GM12878 (cell line): ENCODE measurements around the gene FRMD3.

Experiments
- BRCA1 ChIP-seq: IDR thresholded peaks from 2 replicates; pipeline ENCODE4 v1.6.1; 2011; ENCODE audit warnings: low read depth, low read length, improper control_type of control experiment
- CEBPB ChIP-seq, 2 experiments: fragments of 150-350 bp in 1 of 2; IDR thresholded peaks; 2 replicates each; pipeline ENCODE4 v1.6.1; 2012 to 2014; ENCODE audit warnings: low read depth in 2 of 2, low read length in 2 of 2, borderline replicate concordance in 1 of 2, inconsistent platforms in 1 of 2
- EGR1 ChIP-seq, 2 experiments: IDR thresholded peaks; 1 replicate in 1 of 2; 2 replicates in 1 of 2; pipeline ENCODE4 v1.6.1; 2011 to 2012; ENCODE audit warnings: low read depth in 2 of 2, low read length in 2 of 2, borderline replicate concordance in 1 of 2, mild to moderate bottlenecking in 1 of 2, moderate library complexity in 1 of 2
- FOXK2 ChIP-seq: fragments of 450-650 bp; IDR thresholded peaks from 2 replicates; pipeline ENCODE4 v1.6.1; 2017; ENCODE audit warnings: mild to moderate bottlenecking, moderate library complexity
- ZNF384 ChIP-seq: IDR thresholded peaks from 2 replicates; pipeline ENCODE4 v1.6.1; 2012; ENCODE audit warnings: low read depth, mild to moderate bottlenecking, low read length, improper control_type of control experiment, borderline replicate concordance
- TF ChIP-seq, protein P1 (sequence below), 3 experiments: IDR thresholded peaks in 2 of 3; conservative IDR thresholded peaks in 1 of 3; 2 replicates each; pipeline ENCODE4 v1.5.1; 2011; ENCODE audit warnings: low read depth in 3 of 3, low read length in 3 of 3, mild to moderate bottlenecking in 3 of 3, control low read depth in 2 of 3, moderate library complexity in 2 of 3, inconsistent platforms in 1 of 3, mixed read lengths in 1 of 3; ENCODE audit not compliant: control insufficient read depth in 2 of 3, insufficient read depth in 1 of 3; ENCODE audit errors: extremely low read depth in 1 of 3

DNA sequence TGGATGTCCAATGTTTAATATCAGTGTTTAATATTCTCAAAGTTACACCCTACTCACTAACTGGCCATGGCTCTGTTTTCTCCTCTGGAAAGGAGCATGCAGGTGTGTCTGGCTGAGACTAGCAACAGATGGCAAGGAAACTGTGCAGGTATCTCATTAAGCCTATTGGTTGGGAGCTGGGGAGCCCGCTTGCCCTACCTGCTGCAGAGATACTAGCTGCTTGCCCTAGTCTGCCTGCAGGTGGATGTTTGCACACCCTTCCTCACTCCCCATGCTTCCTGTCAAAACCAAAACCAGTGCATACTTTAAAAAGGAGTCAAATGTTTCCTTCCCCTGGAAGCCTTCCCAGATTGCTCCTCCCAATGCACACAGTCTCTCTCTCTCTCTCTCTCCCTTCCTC, 247.0 kb downstream of the FRMD3 start:
- TF ChIP-seq, protein P1, sequence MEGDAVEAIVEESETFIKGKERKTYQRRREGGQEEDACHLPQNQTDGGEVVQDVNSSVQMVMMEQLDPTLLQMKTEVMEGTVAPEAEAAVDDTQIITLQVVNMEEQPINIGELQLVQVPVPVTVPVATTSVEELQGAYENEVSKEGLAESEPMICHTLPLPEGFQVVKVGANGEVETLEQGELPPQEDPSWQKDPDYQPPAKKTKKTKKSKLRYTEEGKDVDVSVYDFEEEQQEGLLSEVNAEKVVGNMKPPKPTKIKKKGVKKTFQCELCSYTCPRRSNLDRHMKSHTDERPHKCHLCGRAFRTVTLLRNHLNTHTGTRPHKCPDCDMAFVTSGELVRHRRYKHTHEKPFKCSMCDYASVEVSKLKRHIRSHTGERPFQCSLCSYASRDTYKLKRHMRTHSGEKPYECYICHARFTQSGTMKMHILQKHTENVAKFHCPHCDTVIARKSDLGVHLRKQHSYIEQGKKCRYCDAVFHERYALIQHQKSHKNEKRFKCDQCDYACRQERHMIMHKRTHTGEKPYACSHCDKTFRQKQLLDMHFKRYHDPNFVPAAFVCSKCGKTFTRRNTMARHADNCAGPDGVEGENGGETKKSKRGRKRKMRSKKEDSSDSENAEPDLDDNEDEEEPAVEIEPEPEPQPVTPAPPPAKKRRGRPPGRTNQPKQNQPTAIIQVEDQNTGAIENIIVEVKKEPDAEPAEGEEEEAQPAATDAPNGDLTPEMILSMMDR (IDR thresholded peaks at IDR 0.05 in 2 of 3, conservative IDR thresholded peaks at IDR 0.05 in 1 of 3; ENCODE audit: control insufficient read depth in 2 of 3, extremely low read depth in 1 of 3, insufficient read depth in 1 of 3, low read depth in 3 of 3, low read length in 3 of 3) = no peak
- TF ChIP-seq EGR1 (IDR thresholded peaks at IDR 0.05; ENCODE audit: borderline replicate concordance in 1 of 2, low read depth in 2 of 2, low read length in 2 of 2) (no peak), FOXK2 (no peak), CEBPB (IDR thresholded peaks at IDR 0.05; ENCODE audit: borderline replicate concordance in 1 of 2, low read depth in 2 of 2, low read length in 2 of 2) (no peak), BRCA1 (no peak), ZNF384 (no peak)
